ENCODE measurements around the gene SOD3.

The SOD3 gene

GRCh38 chr4:24801136-24801855 lies 5.9 kb downstream of the SOD3 start:
- DNase-seq (ENCODE audit: low spot score): no peak

GRCh38 chr4:24802648-24803047 lies 7.3 kb downstream of the SOD3 start:
- DNase-seq (ENCODE audit: low spot score): no peak

DNA sequence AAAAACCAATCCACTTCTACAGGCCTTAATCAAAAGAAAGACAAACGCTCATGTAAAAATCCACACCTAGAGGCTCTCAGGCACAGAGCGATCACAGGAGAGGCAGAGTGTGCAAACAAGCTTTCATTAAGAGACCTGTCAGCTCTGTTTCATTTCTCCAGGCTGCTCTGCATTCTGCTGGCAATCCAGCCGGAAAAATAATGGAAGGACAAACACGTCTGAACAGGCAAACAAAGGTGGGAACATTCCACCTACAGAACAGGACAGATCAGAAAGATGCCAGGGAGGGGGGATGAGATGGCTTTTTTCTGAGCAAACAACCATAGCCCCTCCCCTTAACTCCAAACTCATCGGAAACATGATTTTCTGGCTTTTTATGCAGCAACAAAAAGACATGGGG lies 9.7 kb downstream of the SOD3 start:
- DNase-seq (ENCODE audit: low spot score): no peak

GRCh38 chr4:24805566-24805965 lies 10.2 kb downstream of the SOD3 start:
- DNase-seq (ENCODE audit: low spot score): no peak

- no peak for DNase-seq (ENCODE audit: low spot score)
Measured at GRCh38 chr4:24806206-24806990, 11.0 kb downstream of the SOD3 start.

DNA sequence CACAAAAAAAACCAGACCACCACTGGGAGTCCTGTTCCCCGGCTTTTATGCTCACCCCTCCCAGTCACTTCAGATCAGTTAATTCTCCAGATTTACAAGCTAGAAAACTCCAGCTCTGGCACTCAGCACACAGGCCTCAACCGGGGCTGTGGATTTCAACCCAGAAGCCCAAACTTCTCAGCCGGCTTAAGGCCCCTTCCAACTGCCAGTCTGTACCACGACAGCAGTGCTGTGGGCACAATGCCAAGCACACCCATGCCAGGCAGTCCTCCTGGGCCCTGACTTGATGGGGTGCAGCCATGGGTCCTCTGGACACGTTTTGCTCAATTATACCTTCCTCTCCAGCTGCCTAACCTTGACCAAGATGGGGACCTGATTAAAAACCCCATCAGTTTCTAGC lies 12.2 kb downstream of the SOD3 start:
- no peak for DNase-seq (ENCODE audit: low spot score)

GRCh38 chr4:24808261-24808660 lies 12.9 kb downstream of the SOD3 start:
- no peak for DNase-seq (ENCODE audit: low spot score)

DNA sequence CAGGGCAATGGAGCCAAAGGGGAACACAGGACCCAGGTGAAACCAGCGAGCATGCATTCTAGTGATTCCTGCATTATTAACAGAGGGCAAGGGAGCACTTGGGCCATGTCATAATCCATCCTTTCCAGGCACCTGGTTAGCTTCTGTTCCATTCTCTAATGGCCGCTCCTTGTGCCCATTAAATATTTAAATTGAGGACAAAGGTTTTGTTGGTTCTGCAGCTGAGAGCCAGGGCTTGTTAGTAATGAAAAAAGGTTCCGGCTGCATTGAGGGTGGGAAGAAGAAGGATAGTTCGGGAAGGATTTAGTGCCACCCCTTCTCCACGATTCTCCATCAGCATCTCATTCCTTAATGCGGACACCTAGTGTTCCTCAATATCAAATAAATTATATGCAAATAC lies 13.6 kb downstream of the SOD3 start:
- DNase-seq (ENCODE audit: low spot score): no peak

DNA sequence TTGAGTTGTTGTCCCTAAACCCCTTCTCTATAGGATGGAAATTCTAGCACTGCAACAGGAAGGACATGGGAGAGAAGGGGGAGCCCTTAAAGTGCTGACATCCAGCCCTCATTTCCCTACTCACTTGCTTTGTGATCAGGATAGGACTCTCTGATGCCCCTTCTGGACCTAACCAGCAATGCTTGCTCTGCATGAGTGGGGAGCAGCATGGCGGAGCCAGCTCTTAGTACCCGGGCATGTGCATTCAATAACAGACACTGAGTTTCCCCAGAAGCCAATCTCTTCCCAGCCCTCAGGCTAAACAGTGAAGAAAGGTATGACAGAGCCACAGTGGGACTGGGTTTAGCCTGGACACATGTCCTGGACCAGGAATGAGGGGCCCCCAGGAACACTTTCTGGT lies 14.0 kb downstream of the SOD3 start:
- no peak for DNase-seq (ENCODE audit: low spot score)

DNA sequence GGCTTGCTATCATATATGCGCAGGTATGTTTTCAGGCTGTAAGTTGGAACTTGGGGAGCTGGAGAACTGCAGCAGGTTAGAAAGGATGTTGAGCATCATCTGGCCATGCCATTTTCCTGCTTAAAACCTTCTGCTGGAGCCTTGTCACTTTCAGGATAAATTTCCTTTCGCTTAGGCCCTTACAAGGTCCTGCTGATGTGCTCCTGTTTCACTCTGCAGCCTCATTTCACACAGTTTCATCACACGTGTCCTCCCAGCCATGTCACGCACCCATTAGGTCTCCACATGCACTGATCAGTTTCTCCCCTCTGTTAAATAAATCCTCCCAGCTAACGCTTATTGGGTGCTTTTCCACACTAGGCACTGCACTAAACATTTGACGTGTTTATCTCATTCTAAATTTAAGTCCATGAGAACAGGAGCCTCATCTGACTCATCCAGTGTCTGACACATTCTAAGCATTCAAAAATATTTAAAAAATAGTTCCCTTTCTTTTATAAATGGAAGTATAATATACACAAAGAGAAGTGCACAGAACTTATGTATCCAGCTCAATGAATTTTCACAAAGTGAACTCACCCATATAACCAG lies 14.5 kb downstream of the SOD3 start:
- no peak for DNase-seq (ENCODE audit: low spot score)

DNA sequence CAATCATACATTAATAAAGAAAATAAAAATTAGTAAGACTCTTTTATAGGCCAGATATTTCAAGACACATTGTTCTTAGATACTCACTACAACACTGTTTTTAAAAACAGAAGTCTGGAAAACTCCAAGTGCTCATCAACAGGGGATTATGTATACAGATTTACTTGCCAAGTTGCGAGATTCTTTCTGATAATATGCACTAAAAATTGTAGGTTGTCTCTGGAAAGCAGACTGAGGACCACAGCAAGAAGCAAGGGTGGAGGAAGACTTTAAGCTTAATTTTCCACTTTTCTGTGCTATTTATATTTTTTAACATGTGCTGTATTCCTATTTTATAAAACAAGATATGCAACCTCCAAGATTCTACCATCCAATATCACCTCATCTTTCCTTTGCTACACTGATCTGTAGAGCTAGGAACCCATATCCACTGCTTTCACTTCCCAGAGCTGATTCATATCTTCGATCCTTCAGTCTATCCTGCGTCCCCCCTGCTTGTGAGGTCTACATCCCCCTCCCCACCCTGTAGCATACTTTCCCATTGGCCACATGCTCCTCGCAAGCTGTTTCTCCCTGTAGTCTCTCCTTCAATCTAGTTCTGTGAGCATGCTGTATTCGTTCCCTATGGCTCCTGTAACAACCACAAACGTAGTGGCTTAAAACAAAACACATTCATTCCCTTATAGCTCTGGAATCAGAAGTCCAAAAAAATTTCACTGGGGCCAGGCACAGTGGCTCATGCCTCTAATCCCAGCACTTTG lies 15.7 kb downstream of the SOD3 start:
- DNase-seq (ENCODE audit: low spot score): no peak

DNA sequence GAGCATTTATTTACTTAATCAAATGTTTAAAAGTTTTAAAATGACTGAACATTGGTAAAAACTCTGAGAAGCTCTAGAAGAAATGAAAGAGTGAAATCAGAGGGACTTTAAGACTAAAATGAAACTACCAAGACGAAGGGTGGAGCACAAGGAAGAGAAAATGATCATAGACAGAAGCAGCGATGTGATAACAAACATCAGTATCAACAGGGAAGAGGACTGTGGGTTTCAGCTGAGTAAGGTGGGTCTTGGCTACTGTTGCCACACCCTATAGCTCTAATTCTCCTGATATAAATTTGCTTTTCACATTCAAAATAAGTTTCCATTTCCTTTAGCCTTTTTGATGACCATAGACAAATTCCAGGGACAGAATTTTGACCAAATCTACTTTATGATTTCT lies 18.4 kb downstream of the SOD3 start:
- DNase-seq (ENCODE audit: low spot score): no peak

DNA sequence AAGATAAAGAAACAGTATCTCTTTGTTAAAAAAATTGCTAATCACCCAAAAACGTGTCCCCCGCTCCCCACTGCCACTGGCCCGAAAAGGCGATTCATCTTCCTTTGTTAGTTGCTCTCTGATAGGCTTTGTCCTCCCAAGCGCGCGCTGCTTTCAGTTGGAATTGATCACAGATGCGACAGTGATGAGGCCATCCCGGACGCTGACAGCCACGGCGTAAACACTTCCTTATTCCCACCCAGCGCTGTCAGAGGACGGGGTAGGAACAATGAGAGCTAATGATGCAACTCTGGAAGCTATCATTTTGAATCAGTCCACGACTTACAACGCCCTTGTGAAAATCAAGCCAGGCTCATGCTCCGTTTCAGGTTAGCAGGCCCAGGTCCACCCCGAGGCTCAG lies 21.4 kb downstream of the SOD3 start:
- no peak for DNase-seq (ENCODE audit: low spot score)

DNA sequence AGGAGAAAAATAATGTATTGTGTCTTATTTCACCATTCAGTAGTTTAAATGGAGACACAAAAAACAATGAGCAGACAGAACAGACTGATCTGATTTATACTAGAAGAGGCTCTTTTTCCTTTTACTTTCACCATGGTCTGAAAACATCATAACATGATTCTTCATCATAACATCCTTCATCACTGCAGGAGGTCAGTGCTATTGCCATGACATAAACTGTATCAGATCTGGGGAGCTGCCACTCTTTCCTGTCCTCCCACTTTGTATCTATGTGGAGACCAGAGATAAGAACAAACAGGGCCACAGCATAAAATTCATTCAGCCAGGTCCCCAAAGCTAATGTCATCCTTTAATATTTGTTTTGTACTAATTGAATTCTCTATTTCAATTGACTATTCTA lies 25.2 kb downstream of the SOD3 start:
- no peak for DNase-seq (ENCODE audit: low spot score)

- DNase-seq (ENCODE audit: low spot score): no peak
Measured at GRCh38 chr4:24824720-24825119, 29.3 kb downstream of the SOD3 start.

DNA sequence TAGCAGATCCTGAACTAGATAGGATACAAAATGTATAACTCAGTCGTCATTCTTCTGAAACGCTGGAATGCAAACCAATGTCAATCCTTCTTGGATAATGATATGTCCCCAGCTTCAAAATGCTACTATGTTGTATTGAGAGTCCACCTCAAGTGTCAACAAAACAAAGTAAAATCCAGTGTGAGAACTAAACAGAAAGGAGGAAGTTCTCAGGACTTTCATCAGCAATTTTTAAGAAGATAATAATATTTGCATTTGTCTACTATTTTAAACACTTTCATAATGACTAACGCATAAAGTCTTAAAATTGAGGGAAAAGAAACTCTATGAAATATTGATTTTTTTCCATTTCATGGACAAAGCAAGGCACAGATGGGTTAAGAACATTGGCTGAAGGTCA lies 36.3 kb downstream of the SOD3 start:
- no peak for DNase-seq (ENCODE audit: low spot score)

- no peak for DNase-seq (ENCODE audit: low spot score)
Measured at GRCh38 chr4:24835696-24836095, 40.3 kb downstream of the SOD3 start.

DNA sequence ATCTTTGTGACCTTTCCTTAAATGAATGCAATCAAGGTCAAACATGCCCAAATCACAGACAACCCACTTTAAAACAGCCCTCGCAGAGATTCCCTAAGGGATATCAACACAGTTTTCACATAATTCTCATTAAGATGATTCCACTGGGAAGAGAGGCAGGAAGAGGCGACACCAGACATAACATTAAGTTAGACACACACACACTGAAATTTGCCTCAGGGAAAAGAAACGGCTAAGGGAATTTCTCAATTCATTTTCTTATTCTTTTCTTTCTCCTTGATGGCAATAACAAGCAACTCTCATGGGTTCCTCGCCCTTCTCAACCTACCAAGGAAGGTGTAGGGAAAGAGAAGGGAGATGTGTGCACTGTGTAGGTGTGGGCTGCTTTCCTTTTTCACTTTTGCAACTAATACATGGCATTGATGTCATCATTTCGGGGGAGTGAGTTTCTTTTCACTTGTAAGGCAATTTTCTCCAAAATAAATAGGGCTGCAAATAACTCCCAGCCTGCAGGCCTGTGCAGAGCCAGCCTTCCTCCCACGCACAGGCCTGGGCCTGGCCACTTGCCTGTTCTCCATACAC lies 41.4 kb downstream of the SOD3 start:
- DNase-seq (ENCODE audit: low spot score): no peak

GRCh38 chr4:24837336-24837735 lies 42.0 kb downstream of the SOD3 start:
- DNase-seq (ENCODE audit: low spot score): no peak

GRCh38 chr4:24837781-24838180 lies 42.4 kb downstream of the SOD3 start:
- DNase-seq (ENCODE audit: low spot score): no peak

DNA sequence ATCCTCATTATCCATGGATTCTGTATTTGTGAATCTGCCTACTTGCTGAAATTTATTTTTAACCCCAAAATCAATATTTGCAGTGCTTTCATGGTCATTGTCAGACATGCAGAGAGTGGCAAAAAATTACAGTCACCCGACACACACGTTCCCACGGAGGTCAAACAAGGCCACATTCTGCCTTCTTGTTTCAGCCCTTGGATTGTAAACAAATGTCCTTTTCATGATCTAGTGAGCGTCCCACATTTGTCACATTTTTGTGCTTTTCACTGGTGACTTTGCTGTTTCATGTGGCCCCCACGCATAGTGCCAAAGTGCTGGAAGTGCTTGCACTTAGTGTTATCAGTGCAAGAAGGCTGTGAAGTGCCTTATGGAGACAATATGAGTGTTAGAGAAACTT lies 45.0 kb downstream of the SOD3 start:
- no peak for DNase-seq (ENCODE audit: low spot score)

DNA sequence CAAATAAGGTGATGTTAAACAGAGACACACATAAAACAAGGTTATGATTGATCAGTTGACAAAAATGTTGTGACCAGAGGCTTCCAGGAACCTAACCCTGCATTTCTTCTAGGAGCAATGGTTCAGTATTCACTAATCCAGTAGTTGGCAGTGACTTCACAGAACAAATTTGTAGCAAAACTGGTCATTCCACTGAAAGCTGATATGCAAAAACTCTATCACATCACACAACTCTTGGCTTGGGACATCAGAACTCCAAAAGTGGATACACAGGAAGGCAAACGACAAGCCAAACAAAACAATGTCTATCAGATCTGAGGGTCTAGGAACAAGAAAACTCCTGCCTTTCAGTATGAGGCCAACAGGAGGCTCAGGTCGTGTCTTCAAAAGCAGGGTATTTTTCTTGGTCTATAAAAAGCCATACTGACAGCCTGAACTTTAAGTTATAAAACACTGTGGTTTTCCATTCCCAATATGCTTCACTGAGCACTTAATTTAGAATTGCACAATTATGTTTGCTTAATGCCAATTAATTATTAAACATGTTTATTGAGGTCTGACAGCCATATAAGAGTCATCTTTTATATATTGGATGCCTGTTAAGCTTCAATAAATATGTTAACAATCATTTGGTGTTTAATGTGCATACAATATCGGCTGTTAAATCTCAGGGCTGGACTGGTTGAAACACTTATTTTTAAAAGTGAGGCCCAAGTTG lies 45.6 kb downstream of the SOD3 start:
- DNase-seq (ENCODE audit: low spot score): no peak

All from CD4-positive, alpha-beta T cell treated with Interleukin-2 at 100 ng/mL for 4 hours (primary cell).